Measurements from ENCODE around the gene PIR. TPM values are rescaled to one million over a fixed set of nuclear protein-coding genes. Genes with fewer than 3 reads are reported as not detected.

The PIR gene
- polyA plus RNA-seq, 1 donor, result 2.3 TPM

DNA sequence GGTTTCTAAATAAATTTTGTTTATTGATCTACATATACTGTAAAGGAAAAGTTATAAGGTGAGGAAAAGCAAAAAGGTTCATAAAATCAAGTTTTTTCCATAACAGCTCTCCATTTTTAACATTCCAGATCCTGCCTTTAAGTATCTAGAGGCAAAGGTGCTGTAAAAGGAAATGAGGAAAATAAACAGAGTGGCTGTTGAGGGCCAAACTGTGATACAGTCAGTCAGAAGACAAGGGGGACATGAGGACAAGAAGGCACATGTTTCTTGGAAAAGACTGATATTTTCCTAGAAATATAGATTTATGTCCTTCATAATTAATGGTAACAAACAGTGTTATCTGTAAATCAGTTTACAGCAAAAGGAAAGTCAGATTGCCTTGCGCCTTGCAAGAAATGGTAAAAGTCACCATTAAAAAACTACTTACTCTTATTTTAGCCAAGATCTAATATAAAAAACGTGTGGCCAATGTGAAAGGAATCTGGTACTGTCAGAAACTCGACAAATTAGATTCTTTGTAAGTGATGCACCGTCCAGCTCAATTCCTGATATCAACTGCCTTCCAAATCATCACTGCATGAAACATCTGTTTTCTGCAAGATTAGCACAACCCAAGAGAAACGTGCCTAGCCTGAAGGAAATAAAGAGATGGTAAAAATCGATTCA is 75.0 kb downstream of the PIR start:
- DNase-seq (ENCODE audit: low read depth), result no peak

DNA sequence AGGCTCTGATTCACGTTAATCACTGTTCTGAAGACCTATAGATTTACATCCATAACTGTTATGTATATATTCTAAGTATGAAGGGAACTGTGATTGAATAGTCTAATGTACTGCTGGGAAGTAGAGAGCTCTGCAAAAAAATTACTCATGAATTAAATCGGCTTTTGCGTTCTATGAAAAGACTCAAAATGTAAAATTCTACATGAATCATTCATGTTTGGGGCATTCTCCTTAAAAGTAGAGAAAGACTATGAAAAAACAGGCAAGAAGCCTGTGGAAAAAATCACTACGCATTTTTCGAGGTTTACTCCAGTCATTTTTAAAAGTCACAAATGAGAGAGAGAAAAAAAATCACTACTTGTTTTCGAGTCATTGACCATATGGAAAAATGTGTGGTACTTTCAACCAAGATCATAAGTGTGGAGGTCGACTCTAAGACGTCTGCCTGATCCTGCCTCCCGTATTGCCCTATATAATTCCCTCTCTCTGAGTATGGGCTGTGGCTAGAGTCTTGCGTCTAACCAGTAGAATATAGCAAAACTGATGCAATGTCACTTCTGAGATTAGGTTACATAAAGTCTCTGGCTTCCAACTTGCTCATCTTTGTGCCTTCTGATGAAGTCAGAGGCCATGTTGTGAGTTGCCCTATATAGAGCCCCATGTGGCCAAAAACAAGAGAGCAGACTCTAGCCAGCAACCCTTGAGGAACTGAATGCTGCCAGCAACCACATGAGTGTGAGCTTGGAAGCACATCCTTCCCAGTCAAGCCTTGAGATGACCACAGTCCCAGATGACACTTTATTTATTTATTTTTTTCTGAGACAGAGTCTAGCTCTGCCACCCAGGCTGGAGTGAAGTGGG is 76.8 kb downstream of the PIR start:
- DNase-seq (ENCODE audit: low read depth), result no peak

DNA sequence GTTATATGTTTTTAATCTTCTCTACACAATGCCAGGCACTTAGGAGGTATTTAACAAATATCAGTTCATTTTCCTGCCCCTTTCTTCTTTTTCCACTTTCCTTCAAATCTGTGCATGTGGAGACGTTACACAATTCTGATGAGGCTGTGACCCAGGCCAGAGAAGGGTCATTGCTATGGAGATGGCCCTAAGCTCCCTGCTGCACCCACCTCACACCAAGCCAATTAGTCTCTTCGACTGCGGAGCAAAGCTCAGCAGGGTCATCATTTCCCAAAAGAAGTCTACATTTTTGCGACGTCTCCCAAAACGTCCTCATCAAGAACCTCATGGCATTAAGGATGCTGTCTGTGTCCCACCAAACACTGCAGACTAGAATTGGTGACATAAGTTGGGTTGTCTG is 80.0 kb downstream of the PIR start:
- no peak for DNase-seq (ENCODE audit: low read depth)

DNA sequence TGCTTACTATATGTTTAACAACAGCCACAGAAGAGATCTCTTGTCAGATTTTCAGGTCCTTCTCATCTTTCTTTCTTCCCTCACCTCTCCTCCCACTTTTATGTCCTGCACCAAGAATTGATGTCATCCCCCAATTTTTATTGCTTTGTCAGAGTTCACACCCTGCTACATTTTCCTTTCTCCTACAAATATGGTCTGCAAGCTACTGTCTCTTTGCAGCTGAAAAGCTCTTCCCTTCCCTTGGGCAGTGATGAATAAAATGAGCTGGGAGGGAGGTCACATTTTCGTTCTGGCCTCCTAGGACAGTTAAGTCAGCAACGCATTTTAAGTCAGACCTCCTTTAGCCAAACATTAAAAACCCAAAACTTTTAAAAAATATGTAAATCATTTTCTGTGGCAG is 82.2 kb downstream of the PIR start:
- no peak for DNase-seq (ENCODE audit: low read depth)

DNA sequence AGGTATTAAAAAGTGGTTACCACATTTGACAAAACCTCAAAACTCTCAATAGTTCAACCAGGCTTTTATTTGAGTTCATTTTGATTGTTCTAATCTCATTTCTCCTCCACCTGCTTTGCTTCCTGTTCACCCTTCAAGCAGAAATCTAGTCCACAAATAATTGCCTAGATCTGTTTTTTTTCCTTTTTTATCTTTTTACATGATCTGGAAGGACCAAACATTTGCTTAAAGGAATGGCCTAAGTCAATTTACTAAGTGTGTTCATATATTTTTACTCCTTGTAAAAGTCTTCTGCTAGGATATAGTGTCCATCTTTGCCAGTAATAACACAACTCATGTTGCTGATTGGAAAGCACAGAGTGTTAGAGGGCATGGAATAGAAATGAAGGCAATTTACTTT is 82.7 kb downstream of the PIR start:
- DNase-seq (ENCODE audit: low read depth), result no peak

DNA sequence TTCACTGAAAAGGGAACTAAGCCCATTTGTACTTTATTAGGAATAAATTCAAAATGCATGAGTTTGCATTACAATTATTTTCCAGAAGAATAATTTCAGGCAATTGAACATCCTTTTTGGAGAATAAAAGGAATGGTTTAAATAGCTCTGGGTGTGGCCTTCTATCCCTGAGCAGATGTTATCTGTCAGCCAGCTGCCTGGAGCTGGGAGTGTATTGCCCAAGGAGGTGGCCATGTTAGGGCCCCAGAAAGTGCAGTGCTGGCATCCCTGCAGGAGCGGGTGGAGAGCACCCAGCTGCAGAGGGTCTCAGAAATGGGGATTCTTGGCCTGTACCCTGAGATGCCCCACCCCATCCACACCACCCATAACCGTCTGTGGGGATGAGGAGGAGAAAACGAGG is 87.3 kb downstream of the PIR start:
- DNase-seq (ENCODE audit: low read depth), result no peak

DNA sequence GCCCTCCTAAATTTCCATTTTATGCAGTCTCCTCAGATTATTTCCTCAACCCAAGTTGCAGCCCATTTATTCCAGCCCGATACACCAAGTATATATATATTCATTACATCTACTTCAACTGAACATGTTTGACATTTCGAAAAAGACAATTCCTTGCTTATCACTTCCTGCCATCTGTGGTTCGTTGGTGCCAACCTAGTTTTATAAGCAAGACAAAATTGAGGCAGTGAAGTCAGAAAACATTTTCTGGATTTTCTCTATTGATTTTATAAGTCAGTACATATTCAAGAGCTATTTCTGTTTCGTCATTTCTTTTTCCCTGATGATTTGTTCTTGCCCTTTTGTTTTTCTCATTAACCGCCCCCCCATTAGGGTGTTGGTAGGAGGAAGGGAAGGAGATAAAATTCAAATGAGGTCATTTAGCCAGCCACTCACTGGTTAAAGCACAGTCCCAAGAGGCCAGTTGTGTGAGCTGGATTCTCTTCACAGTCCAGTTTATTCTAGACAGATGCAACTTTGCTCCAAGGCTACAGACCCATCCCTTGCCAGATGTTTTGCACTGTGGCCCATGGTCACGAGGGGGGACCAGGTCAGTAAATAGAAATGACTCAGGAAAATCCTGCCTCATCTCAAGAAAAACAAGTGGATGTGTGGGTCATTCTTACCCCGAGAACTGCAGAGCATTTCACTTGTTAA is 88.6 kb downstream of the PIR start:
- DNase-seq (ENCODE audit: low read depth), result no peak

DNA sequence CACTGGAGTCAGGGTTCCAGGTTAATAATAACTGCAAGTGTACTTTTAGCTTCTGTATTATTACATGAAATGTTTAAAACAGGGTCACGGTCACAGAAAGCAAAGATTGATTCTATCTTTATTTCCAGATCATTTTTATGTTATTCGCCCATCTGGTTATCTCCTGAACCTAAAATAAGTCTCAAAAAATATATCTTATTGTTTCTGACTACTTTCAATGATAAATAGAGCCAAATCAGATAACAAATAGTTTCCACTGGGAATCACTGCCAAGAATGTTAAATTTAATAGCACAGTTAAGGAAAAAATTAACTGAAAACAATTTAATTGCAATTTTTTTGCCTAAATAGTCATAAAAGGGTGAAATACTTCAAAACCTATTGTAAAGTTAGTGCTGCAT is 91.8 kb downstream of the PIR start:
- no peak for DNase-seq (ENCODE audit: low read depth)

DNA sequence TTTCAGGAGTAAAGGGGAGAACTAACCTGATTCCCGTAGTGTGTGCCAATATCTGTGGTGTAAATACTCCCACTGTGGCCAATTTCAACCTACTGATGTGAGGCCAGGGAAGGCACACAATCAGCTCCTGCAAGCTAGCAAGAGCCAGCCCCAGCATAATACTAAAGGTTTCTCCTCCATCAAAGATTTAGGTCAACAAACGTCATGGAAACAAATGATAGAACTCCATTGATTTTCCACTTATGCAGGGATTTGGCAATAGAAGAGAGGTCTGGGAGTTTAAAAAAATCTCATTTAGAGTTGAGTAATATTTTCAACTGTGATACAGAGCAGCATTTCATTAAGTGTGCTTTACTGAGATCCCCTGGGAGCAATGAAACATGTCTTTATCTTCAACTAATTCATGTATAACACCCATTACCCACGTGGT is 93.2 kb downstream of the PIR start:
- DNase-seq (ENCODE audit: low read depth), result no peak

DNA sequence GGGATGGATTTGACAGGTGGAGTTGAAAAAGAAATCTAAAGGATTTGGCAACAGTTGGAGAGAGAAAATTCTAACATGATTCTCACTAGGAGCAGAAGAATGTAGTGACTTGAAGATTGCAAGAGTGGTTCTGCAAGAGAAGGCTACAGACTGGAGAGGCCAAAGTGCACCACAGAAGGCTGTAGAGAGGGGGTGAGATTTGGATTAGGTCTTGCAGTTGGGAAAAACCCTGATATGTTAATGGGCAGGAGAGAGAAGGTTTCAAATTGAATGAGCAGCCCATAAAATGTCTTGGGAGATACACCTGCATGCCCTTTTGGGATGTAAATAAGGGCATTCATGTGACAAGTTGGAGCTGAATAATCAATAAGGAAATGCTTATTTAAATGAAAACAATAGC is 94.3 kb downstream of the PIR start:
- DNase-seq (ENCODE audit: low read depth), result no peak

DNA sequence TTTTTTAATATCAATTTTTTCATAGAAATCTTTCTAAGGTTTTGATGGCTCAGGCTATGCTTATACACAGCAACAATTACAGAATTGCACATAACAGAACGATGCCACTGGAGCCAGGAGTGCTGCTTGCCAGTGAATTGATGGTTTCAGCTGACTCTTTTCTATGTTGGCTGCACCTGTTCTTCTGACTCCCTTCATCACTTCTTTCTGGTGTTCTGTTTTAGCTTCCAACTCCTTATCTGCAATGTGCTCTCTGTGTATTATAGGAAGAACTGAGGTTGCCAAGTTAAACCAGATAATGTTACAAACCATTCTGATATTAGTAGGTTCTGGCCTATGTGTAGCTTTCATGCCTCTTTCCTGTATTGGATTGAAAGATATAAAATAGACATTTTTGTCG is 97.3 kb downstream of the PIR start:
- no peak for DNase-seq (ENCODE audit: low read depth)

DNA sequence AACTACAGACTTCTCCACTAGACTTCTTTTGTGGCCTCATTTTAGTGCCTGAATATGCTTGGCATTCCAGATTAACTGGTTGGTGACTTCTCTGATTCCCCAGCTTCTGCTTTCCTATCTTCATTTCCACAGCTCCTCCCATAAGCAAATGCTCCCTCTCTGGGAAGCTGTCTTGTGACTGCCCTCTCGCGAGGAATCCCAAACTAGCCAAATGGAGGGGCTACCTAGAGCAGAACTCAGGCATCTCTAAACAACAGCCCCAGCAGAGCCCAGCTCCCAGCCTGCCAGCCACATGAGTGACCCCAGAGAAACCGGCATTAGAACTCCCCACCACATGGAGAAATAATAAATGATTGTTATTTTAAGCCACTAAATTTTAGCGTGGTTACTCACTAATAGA is 101.3 kb downstream of the PIR start:
- DNase-seq (ENCODE audit: low read depth), result no peak

DNA sequence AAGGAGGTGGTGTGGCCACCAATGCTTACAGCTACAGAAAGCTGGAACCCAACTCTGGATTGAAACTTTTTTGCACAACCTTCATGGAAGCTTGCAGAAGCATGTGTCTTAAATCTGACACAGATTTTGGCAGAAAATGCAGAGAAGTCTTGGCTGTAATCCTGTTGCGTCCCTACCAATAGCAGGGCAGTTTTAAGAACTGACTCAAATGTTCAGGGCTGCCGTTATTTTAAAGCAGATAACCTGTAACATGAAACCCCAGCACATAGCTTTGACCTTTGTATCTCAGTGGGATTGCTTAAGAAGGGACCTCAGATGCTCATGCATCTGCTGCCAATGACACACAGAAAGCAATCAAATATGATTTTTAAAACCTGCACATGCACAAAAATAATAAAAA is 108.8 kb downstream of the PIR start, which contains the start of gene VEGFD:
Gene VEGFD, minus strand, starts transcription at position 110 of the 400 bp plus-strand sequence. CDS start 467 bp downstream, outside the sequence.
- no peak for DNase-seq (ENCODE audit: low read depth)

DNA sequence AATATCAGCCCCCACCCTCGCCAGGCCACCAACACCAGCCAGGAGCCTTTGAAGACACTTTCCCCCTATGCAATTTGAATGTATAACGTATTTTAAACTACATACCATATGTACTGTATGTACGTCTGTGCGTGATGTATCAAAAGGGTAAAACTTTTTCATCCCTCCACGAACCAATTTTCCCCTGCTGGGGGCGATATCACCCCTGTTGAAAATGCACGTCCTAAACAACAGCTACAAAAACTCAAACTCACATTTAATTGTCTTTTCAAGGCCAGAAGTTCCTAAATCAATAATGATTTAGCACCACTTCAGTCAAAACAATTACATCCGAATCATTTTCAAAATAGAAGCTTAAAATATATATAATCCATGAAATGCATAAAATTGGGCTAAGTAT is 110.3 kb downstream of the PIR start:
- DNase-seq (ENCODE audit: low read depth), result no peak

DNA sequence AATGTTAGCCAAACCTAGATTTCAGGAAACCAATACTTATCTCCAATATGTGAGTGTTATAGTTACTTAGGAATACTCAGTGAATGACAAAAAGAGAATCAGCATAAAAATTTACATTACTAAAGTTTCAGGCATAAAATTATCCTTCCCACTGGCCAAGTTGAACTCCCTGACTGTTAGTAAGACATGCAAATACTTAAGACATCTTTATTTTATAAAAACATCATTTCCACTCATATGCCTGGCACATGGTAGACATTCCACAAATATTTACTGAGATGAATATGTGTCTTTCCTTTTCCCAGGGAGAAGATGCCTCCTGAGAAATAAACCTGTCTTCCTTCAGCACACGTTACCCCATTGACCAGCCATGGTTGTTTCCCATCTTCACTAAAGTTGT is 116.2 kb downstream of the PIR start:
- no peak for DNase-seq (ENCODE audit: low read depth)

DNA sequence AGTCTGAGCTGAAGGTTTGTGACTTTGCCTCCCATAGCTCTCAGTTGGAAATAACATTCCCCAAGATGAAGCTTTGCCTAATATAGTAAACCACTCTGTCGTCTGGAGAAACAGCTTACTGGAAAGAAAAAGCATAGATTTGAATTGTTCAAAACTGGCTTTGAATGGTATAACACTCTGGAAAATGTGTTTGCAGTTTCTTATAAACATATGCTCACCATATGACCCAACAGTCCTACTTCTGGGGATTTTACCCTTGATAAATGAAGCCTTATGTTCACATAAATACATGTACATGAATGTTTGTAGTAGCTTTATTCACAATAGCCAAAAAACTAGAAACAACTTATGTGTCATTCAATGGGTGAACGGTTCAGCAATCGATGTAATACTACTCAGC is 119.2 kb downstream of the PIR start:
- no peak for DNase-seq (ENCODE audit: low read depth)

DNA sequence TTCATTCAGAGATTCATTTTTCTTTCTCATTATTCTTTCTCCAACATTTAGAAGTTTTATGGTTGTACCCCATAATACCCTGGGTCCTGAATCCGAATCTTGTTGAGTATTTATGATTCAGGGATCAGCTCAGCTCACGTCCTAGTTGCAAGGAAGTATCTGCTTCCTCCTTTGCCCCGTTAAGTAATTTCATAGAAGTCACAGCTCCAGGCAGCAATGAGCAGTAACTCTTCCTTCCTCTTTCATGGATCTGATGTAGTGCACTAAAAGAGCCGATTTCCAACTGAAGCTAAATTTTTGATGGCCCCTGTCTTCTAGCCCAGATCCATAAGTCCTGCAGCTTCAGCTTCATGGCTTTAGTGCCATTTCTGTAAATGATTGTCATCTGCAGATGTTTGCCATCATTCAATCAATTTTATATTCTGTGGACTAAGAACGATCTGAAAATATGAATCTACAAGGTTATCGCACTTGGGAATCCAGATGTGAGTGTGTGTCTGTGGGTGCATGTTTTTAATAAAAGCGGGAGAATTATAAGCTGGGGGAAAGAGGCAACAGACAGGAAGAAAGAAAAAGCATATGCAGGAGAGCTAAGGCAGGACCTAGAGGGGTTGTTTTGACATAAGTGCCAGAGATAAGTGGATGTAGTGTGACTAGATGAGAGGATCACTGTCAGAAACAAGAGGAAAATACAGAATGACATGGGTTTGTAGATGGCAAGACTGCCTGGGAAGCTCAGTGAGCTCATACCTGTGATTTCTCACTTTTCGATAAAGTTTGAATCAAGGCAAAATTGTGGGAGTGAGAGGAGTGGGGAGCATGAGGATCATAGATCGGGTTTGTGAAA is 126.4 kb downstream of the PIR start:
- DNase-seq (ENCODE audit: low read depth), result no peak

DNA sequence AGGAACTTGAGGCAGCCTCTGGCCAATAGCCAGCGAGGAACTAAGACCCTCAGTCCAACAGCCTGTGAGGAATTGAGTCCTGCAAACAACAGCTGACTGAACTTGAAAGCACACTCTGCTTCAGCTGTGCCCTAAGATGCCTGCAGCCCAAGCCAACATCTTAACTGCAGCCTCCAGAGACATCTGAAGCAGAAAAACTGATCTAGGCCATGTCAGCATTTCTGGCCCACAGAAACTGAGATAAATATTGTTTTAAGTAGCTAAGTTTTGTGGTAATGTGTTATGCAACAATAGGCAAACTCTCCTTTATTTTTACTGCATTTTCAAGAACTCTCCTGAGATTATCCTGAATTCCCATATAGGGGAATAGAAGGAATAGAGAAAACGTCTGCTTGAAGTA is 133.4 kb downstream of the PIR start:
- DNase-seq (ENCODE audit: low read depth), result no peak

DNA sequence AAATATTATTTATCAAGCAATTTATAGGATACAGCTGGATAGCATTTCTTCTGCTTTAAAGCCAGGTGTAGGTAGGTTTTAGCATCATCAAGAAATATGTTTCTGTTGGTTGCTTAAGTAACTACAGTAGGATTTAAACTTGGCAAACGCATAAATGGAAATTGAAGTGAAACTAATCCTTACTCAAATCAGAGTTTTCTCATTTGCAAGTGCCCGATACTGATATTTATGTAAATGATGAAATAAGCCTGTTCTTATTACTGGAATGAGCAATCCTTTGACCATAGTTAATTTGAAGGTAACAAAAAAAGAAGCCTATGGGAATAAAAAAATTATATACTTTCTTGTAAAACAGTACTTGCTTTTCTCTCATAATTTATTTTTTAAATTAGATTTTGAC is 134.6 kb downstream of the PIR start:
- DNase-seq (ENCODE audit: low read depth), result no peak

DNA sequence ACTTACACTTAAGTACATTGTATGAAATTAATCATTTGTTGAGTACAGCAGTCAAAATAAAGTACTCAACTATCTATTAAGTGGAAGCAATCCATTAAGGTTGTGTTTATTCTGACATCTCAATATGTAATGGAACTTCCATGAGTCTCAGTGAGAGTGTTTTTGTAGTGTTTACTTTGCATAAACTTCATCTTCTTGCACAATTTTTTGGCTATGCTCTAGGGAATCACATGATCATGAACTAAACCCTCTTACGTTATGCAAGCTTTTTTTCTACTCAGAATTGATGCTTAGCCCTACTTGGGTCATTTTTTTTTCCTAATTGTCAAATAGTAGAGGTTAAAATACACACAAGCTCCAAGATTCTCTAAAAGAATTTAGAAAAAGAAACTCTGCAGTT is 136.7 kb downstream of the PIR start:
- DNase-seq (ENCODE audit: low read depth), result peak; percentile 29

DNA sequence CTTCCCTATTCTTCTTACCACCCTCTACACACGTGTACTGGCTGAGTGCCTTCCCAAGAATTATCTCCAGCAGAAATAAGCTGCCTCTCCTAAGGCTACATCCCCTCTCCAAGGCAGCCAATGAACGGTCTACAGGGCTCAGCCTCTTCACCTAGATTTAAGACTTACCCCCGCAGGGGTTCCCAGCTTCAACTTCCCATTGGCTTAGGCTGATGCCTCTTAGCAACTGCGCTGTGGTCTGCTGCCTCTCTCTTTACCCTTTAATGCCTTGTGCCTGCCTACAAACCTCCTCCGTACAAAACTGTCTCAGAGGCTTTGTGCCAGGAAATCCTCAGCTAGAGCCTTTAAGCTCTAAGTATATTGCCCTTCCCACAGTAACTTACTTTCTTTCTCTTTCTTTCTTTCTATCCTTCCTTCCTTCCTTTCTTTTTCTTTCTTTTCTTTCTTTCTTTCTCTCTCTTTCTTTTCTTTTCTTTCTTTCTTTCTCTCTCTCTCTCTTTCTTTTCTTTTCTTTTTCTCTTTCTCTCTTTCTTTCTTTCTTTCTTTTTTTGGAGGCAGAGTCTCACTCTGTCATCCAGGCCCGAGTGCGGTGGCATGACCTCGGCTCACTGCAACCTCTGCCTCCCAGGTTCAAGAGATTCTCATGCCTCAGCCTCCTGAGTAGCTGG is 142.7 kb downstream of the PIR start:
- DNase-seq (ENCODE audit: low read depth), result no peak
